Natural killer cell (primary cell): ENCODE data around the gene RALGAPB. TPM values are rescaled to one million over a fixed set of nuclear protein-coding genes. Genes with fewer than 3 reads are reported as not detected.
A peak's percentile ranks its signal among the peaks of the same experiment; 100 is the strongest.

Experiments used
- ATAC-seq, 3 donors: fragments of 150-1000 bp in 2 of 3; fragments of 200-7000 bp in 1 of 3; cut with Tn5 transposase; 1 replicate in 1 of 3; 2 replicates in 2 of 3; pipeline ENCODE4 v1.10.0; 2021; ENCODE audit warnings: mild to moderate bottlenecking in 2 of 3, moderate library complexity in 2 of 3
- DNase-seq, 2 donors: peaks; one replicate each; pipeline versions ENCODE4 v3.0.0 to v3.0.0-alpha.2; 2013 to 2021; ENCODE audit warnings: mixed read lengths in 1 of 2
- H3K27ac ChIP-seq: one replicate; pipeline ENCODE4 v1.5.1; 2013; ENCODE audit warnings: mild to moderate bottlenecking, low read length
- H3K27me3 ChIP-seq: one replicate; pipeline ENCODE4 v1.6.1; 2013; ENCODE audit warnings: low read length; ENCODE audit not compliant: control insufficient read depth, insufficient read depth
- H3K36me3 ChIP-seq: one replicate; pipeline ENCODE4 v1.6.1; 2013; ENCODE audit warnings: low read length; ENCODE audit not compliant: control insufficient read depth, insufficient read depth
- H3K4me1 ChIP-seq: one replicate; pipeline ENCODE4 v1.6.1; 2013; ENCODE audit warnings: low read length; ENCODE audit not compliant: control insufficient read depth, insufficient read depth
- H3K4me3 ChIP-seq: one replicate; pipeline ENCODE4 v1.5.1; 2013; ENCODE audit warnings: low read length
- H3K9me3 ChIP-seq: one replicate; pipeline ENCODE4 v1.6.1; 2013; ENCODE audit warnings: low read length; ENCODE audit not compliant: control insufficient read depth, insufficient read depth
- H3K27ac Mint-ChIP-seq, 2 donors: one replicate each; pipeline ENCODE4 v1.8.0; 2022; ENCODE audit warnings: mild to moderate bottlenecking in 2 of 2, mixed read lengths in 2 of 2, moderate library complexity in 1 of 2
- H3K27me3 Mint-ChIP-seq, 2 donors: one replicate each; pipeline ENCODE4 v1.8.0; 2022; ENCODE audit warnings: low read depth in 2 of 2, mixed read lengths in 2 of 2
- H3K36me3 Mint-ChIP-seq: one replicate; pipeline ENCODE4 v1.8.0; 2022; ENCODE audit warnings: mixed read lengths
- H3K4me1 Mint-ChIP-seq, 2 donors: one replicate each; pipeline ENCODE4 v1.8.0; 2022; ENCODE audit warnings: mixed read lengths in 2 of 2
- H3K4me3 Mint-ChIP-seq: one replicate; pipeline ENCODE4 v1.8.0; 2022; ENCODE audit warnings: mild to moderate bottlenecking, moderate library complexity, mixed read lengths
- H3K9me3 Mint-ChIP-seq, 2 donors: one replicate each; pipeline ENCODE4 v1.8.0; 2022; ENCODE audit warnings: mixed read lengths in 2 of 2
- WGBS: methylation state at CpG from one replicate; pipeline ENCODE4 v1.1.7; 2013; ENCODE audit warnings: missing lambda C conversion rate; ENCODE audit not compliant: insufficient coverage; 5-methylcytosine and 5-hydroxymethylcytosine counted together
- intact Hi-C: fragments of 100-400 bp; cut with micrococcal nuclease; formaldehyde crosslinking; loops from one replicate; pipeline ENCODE4 v1.14.2; 2022
- total RNA-seq, 4 donors: library from RNA; stranded (reverse); fragments of 120-200 nt in 1 of 4; gene quantifications; one replicate each; pipeline versions ENCODE4 v1.2.3 to v1.2.4, GENCODE V29; 2013 to 2022
- TF ChIP-seq, protein P1 (sequence below): fragments of 200-600 bp; IDR thresholded peaks from one replicate; pipeline ENCODE4 v1.8.0; 2022; ENCODE audit warnings: antibody characterized with exemption

Gene RALGAPB
- total RNA-seq, 3 donors from 2014 or later (not counting 1 experiment from before 2014, with no cell fraction given), result 45.1 to 73.1 (median 57.4) TPM

DNA sequence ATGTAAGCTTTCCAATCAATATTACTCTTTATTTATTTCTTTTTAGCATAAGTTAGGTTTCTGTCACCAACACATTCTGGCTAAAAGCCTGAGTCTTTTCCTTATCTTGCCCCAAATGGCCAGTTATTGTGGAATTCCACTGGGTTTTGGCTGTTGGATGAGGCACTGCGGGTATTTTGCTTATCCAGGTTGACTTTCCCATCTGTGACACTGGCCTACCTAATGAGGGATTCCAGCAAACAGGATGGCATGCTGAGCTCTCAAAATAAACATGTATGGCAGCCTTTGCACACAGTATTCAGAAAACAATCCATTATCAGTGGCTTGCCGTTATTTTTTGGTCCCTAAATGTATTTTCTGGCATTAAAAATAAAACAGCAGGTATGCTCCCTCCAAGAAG is 6.5 kb upstream of the RALGAPB start:
- Histone ChIP-seq H3K27me3 (no peaks in the 10 kb centered on the region), H3K4me1 (no peaks in the 10 kb centered on the region), H3K4me3 (no peak overlapping the region), H3K9me3 (no peaks in the 10 kb centered on the region), H3K27ac (no peak overlapping the region), H3K36me3 (no peaks in the 10 kb centered on the region)
- WGBS, result 91% methylated on average over 2 of the region's 2 CpGs
- ATAC-seq (no peak), DNase-seq (no peak)
- H3K27me3 Mint-ChIP-seq, result peaks cover 0 to 3% of the 10 kb centered on the region in 2 donors
- intact Hi-C loops, result no loop called here
- no peak overlapping the region for H3K4me3 Mint-ChIP-seq
- H3K9me3 Mint-ChIP-seq, result no peaks in the 10 kb centered on the region
- H3K36me3 Mint-ChIP-seq, result no peaks in the 10 kb centered on the region
- H3K27ac Mint-ChIP-seq, result no peak overlapping the region
- TF ChIP-seq, protein P1, sequence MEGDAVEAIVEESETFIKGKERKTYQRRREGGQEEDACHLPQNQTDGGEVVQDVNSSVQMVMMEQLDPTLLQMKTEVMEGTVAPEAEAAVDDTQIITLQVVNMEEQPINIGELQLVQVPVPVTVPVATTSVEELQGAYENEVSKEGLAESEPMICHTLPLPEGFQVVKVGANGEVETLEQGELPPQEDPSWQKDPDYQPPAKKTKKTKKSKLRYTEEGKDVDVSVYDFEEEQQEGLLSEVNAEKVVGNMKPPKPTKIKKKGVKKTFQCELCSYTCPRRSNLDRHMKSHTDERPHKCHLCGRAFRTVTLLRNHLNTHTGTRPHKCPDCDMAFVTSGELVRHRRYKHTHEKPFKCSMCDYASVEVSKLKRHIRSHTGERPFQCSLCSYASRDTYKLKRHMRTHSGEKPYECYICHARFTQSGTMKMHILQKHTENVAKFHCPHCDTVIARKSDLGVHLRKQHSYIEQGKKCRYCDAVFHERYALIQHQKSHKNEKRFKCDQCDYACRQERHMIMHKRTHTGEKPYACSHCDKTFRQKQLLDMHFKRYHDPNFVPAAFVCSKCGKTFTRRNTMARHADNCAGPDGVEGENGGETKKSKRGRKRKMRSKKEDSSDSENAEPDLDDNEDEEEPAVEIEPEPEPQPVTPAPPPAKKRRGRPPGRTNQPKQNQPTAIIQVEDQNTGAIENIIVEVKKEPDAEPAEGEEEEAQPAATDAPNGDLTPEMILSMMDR, result no peak
- H3K4me1 Mint-ChIP-seq, result no peaks in the 10 kb centered on the region

DNA sequence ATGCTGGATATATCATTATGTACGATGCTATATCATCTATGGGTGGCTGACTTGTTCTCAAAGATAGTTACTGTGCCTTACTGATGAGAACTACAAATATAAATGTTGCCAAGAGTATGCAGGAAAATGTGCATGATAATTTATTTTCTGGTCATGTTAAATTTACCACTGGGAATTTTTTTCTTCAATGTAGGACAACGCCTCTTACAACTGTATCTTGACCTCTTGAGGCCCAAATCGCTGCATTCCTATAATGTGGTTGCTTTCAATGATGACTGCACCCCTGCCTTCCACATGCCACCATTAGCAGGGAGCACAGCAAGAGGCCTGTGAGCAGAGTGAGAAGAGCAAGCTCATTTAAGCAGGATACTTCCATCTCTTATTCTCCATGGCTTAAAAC is 5.7 kb upstream of the RALGAPB start:
- no peaks in the 10 kb centered on the region for H3K4me1 ChIP-seq
- no peak for ATAC-seq
- TF ChIP-seq, protein P1, result no peak
- Mint-ChIP-seq H3K27ac (no peak overlapping the region), H3K36me3 (no peaks in the 10 kb centered on the region), H3K4me1 (peaks cover 3% of the 10 kb centered on the region in 2 donors), H3K27me3 (peaks cover 0 to 3% of the 10 kb centered on the region in 2 donors), H3K4me3 (no peak overlapping the region), H3K9me3 (no peaks in the 10 kb centered on the region)
- no peak overlapping the region for H3K27ac ChIP-seq
- no peaks in the 10 kb centered on the region for H3K9me3 ChIP-seq
- no peaks in the 10 kb centered on the region for H3K27me3 ChIP-seq
- whole genome bisulfite sequencing, result 86% methylated on average over 3 of the region's 3 CpGs
- no peak for DNase-seq
- no peak overlapping the region for H3K4me3 ChIP-seq
- intact Hi-C loops, result no loop called here
- no peaks in the 10 kb centered on the region for H3K36me3 ChIP-seq

DNA sequence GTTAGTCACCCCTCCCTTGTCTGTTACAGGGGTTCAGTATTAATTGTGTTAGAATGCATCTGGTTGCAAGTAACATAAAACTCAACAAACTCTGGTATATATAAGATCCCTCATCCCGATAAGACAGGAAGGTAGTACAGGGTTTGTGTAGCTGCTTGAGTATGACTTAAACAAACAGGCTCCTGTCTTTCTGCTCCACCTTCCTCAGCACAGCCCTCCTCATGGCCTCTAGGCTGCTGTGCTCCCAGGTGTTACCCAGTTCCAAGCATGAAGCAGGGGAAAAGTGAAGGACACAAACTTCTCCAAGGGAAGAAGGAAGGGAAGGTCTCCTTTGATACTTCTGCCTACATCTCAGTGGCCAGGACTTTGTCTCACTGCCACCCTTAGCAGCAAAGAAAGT is 1.4 kb upstream of the RALGAPB start:
- Mint-ChIP-seq H3K4me3 (peak overlapping the region; percentile 95), H3K27me3 (peaks cover 0 to 3% of the 10 kb centered on the region in 2 donors), H3K36me3 (no peaks in the 10 kb centered on the region), H3K27ac (peak overlapping the region; percentile 91 to 93), H3K9me3 (no peaks in the 10 kb centered on the region), H3K4me1 (peaks cover 32 to 34% of the 10 kb centered on the region in 2 donors)
- Histone ChIP-seq H3K4me1 (peaks cover 15% of the 10 kb centered on the region), H3K36me3 (no peaks in the 10 kb centered on the region), H3K27ac (no peak overlapping the region), H3K4me3 (no peak overlapping the region), H3K9me3 (no peaks in the 10 kb centered on the region), H3K27me3 (no peaks in the 10 kb centered on the region)
- intact Hi-C loops, result no loop called here
- TF ChIP-seq, protein P1, result no peak
- ATAC-seq (no peak), DNase-seq (no peak)
- WGBS, result no CpG with 5 or more reads among the region's 1 CpG

DNA sequence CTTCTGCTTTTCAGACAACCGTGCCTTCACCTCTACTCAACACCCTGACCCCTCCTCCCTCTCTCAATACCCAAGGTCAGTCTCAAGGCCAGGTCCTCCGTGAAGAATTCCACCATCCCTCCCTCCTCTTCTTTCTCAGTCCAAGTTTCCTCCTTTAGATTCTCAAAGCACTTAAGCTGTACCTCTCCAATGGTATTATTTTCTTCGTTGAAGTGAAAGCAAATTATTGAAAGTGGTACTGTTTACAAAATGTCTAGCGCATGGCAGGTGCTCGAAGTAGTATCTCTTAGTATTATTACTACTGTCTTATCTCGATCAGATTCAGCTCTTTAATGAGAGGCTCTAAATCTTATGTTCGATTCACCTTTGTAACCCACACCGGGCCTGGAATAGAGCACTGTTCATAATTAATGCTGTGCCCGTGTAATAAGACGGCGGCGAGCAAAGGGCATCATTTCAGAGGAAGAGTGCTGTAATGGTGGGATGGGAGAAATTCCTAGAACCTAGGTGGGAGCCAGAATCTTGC is 593 bp upstream of the RALGAPB start:
- Histone ChIP-seq H3K27ac (peak overlapping the region; percentile 56), H3K9me3 (no peaks in the 10 kb centered on the region), H3K4me1 (peaks cover 15% of the 10 kb centered on the region), H3K36me3 (no peaks in the 10 kb centered on the region), H3K4me3 (peak overlapping the region; percentile 82), H3K27me3 (no peaks in the 10 kb centered on the region)
- peak in 1 of 3 donors; percentile 2 for ATAC-seq
- Mint-ChIP-seq H3K4me1 (peaks cover 39 to 40% of the 10 kb centered on the region in 2 donors), H3K4me3 (peak overlapping the region; percentile 95), H3K27me3 (peaks cover 0 to 3% of the 10 kb centered on the region in 2 donors), H3K27ac (peak overlapping the region; percentile 91 to 93), H3K9me3 (no peaks in the 10 kb centered on the region), H3K36me3 (no peaks in the 10 kb centered on the region)
- TF ChIP-seq, protein P1, result no peak
- no peak for DNase-seq
- intact Hi-C loops, result loop anchor here (1.0 kb wide), 2 partner anchors 26 to 37 kb away; partner anchors contain the start of gene SNHG17
- WGBS, result 35% methylated on average over 11 of the region's 12 CpGs
